Esophagus (tissue), 2 donors: ENCODE results near the gene SEMA3G. TPM values are rescaled to one million over a fixed set of nuclear protein-coding genes. Genes with fewer than 3 reads are reported as not detected.

Experiments
- H3K27ac ChIP-seq, 2 donors: one replicate each; pipeline ENCODE4 v1.5.1; 2013; ENCODE audit warnings: low read depth in 2 of 2, mild to moderate bottlenecking in 2 of 2, inconsistent platforms in 1 of 2, low read length in 1 of 2, moderate library complexity in 1 of 2
- H3K27me3 ChIP-seq, 2 donors: one replicate each; pipeline ENCODE4 v1.6.1; 2013; ENCODE audit warnings: low read length in 2 of 2, control low read depth in 1 of 2, mild to moderate bottlenecking in 1 of 2; ENCODE audit not compliant: insufficient read depth in 2 of 2, control insufficient read depth in 1 of 2
- H3K36me3 ChIP-seq, 2 donors: one replicate each; pipeline ENCODE4 v1.6.1; 2013; ENCODE audit warnings: low read length in 1 of 2; ENCODE audit not compliant: control insufficient read depth in 2 of 2, insufficient read depth in 2 of 2
- H3K4me1 ChIP-seq, 2 donors: one replicate each; pipeline ENCODE4 v1.6.1; 2013; ENCODE audit warnings: low read length in 1 of 2; ENCODE audit not compliant: control insufficient read depth in 2 of 2, insufficient read depth in 2 of 2
- H3K4me3 ChIP-seq, 2 donors: one replicate each; pipeline ENCODE4 v1.5.1; 2013; ENCODE audit warnings: low read length in 2 of 2, mild to moderate bottlenecking in 2 of 2, low read depth in 1 of 2, moderate library complexity in 1 of 2
- H3K9me3 ChIP-seq, 2 donors: one replicate each; pipeline ENCODE4 v1.6.1; 2013; ENCODE audit warnings: mild to moderate bottlenecking in 2 of 2, low read depth in 1 of 2, low read length in 1 of 2, moderate library complexity in 1 of 2; ENCODE audit not compliant: control insufficient read depth in 2 of 2, insufficient read depth in 1 of 2
- WGBS, 2 donors: extraction: QIAGEN DNeasy Blood & Tissue Kit; methylation state at CpG; one replicate each; pipeline ENCODE4 v1.1.7; 2013; 5-methylcytosine and 5-hydroxymethylcytosine counted together
- polyA plus RNA-seq, 2 donors: library from polyadenylated mRNA; stranded (reverse); fragments of 200-250 nt; gene quantifications; one replicate each; pipeline ENCODE4 v1.2.3, GENCODE V29; 2013
- donor health status: healthy with polysubstance abuse.
- donor health status: Bipolar disorder and iron deficiency.

SEMA3G gene
- 1 to 10 TPM; 1.3 to 1.7 TPM for polyA plus RNA-seq

- WGBS, 2 donors, result 26 to 29% methylated on average over 17 to 19 of the region's 19 CpGs
- H3K27me3 ChIP-seq, result no peaks in the 10 kb centered on the region
- H3K27ac ChIP-seq, result no peak within 1 kb of the TSS
These were observed at the start of gene SEMA3G for GRCh38 chr3:52444860-52445793. TSS of gene SEMA3G (minus strand) at chr3:52445103. CDS start at chr3:52445027, 76 bp downstream.

GRCh38 chr3:52494445-52494844 lies 49.5 kb upstream of the SEMA3G start:
- Histone ChIP-seq H3K4me1 (peaks cover 0 to 3% of the 10 kb centered on the region in 2 donors), H3K27me3 (no peaks in the 10 kb centered on the region), H3K36me3 (peaks cover 12 to 32% of the 10 kb centered on the region in 2 donors), H3K27ac (peak overlapping the region in 1 of 2 donors; percentile 47), H3K4me3 (no peak overlapping the region), H3K9me3 (no peaks in the 10 kb centered on the region)
- WGBS, 2 donors, result 76 to 77% methylated on average over 7 of the region's 7 CpGs

More at GRCh38 chr3:52444860-52445793, at the start of gene SEMA3G:
- H3K4me3 ChIP-seq, result no peak within 1 kb of the TSS
- H3K36me3 ChIP-seq, result no peaks in the 10 kb centered on the region
- no peaks in the 10 kb centered on the region for H3K9me3 ChIP-seq
- H3K4me1 ChIP-seq, result peaks cover 2 to 9% of the 10 kb centered on the region in 2 donors

- Histone ChIP-seq H3K9me3 (no peaks in the 10 kb centered on the region), H3K36me3 (peaks cover 12 to 41% of the 10 kb centered on the region in 2 donors), H3K27me3 (no peaks in the 10 kb centered on the region), H3K4me1 (peaks cover 0 to 3% of the 10 kb centered on the region in 2 donors), H3K27ac (no peak overlapping the region), H3K4me3 (no peak overlapping the region)
- 92 to 94% methylated on average over 7 of the region's 7 CpGs for WGBS, 2 donors
These were observed 48.5 kb upstream of the SEMA3G start for GRCh38 chr3:52493232-52494017.

- peaks cover 0 to 3% of the 10 kb centered on the region in 2 donors for H3K4me1 ChIP-seq
- 87 to 91% methylated on average over 21 of the region's 21 CpGs for WGBS, 2 donors
These were observed 47.2 kb upstream of the SEMA3G start for GRCh38 chr3:52492059-52492458.

GRCh38 chr3:52490939-52491526 lies 46.1 kb upstream of the SEMA3G start:
- WGBS, 2 donors, result 83 to 85% methylated on average over 23 of the region's 23 CpGs
- Histone ChIP-seq H3K4me3 (no peak overlapping the region), H3K27ac (peak overlapping the region in 1 of 2 donors; percentile 20), H3K27me3 (no peaks in the 10 kb centered on the region), H3K4me1 (peaks cover 0 to 3% of the 10 kb centered on the region in 2 donors), H3K36me3 (peaks cover 12 to 60% of the 10 kb centered on the region in 2 donors), H3K9me3 (no peaks in the 10 kb centered on the region)

More at GRCh38 chr3:52492059-52492458, 47.2 kb upstream of the SEMA3G start:
- no peaks in the 10 kb centered on the region for H3K27me3 ChIP-seq
- no peak overlapping the region for H3K4me3 ChIP-seq
- H3K36me3 ChIP-seq, result peaks cover 12 to 55% of the 10 kb centered on the region in 2 donors
- no peak overlapping the region for H3K27ac ChIP-seq
- no peaks in the 10 kb centered on the region for H3K9me3 ChIP-seq

- Histone ChIP-seq H3K9me3 (no peaks in the 10 kb centered on the region), H3K27ac (peak overlapping the region in 1 of 2 donors; percentile 8), H3K36me3 (peaks cover 12 to 64% of the 10 kb centered on the region in 2 donors), H3K27me3 (no peaks in the 10 kb centered on the region), H3K4me3 (no peak overlapping the region), H3K4me1 (peaks cover 0 to 3% of the 10 kb centered on the region in 2 donors)
- 79% methylated on average over 22 of the region's 22 CpGs for WGBS, 2 donors
These were observed 45.4 kb upstream of the SEMA3G start for GRCh38 chr3:52490035-52490938.

- Histone ChIP-seq H3K36me3 (peaks cover 12 to 68% of the 10 kb centered on the region in 2 donors), H3K4me1 (peaks cover 0 to 10% of the 10 kb centered on the region in 2 donors), H3K27ac (no peak overlapping the region), H3K4me3 (no peak overlapping the region), H3K9me3 (no peaks in the 10 kb centered on the region), H3K27me3 (no peaks in the 10 kb centered on the region)
- WGBS, 2 donors, result 85 to 88% methylated on average over 18 of the region's 18 CpGs
These were observed 44.5 kb upstream of the SEMA3G start for GRCh38 chr3:52489453-52489852.

- Histone ChIP-seq H3K4me1 (peaks cover 0 to 12% of the 10 kb centered on the region in 2 donors), H3K27me3 (no peaks in the 10 kb centered on the region), H3K4me3 (no peak overlapping the region), H3K9me3 (no peaks in the 10 kb centered on the region), H3K36me3 (peaks cover 12 to 69% of the 10 kb centered on the region in 2 donors), H3K27ac (no peak overlapping the region)
- WGBS, 2 donors, result 85 to 87% methylated on average over 3 of the region's 3 CpGs
These were observed 43.8 kb upstream of the SEMA3G start for GRCh38 chr3:52488746-52489145.
